Measurements from ENCODE around the gene NDUFS5.

- TF ChIP-seq POLR2A (IDR thresholded peaks at IDR 0.05; ENCODE audit: low read length) (no peak), MYC (IDR thresholded peaks at IDR 0.05; ENCODE audit: borderline replicate concordance, low read length) (no peak), CTCF (IDR thresholded peaks at IDR 0.05) (no peak), HEYL (CRISPR knock-in tag; IDR thresholded peaks at IDR 0.05) (no peak), HMGXB4 (CRISPR knock-in tag; IDR thresholded peaks at IDR 0.05; ENCODE audit: borderline replicate concordance) (no peak), BHLHE40 (IDR thresholded peaks at IDR 0.05; ENCODE audit: low read depth, low read length) (no peak), PBX3 (IDR thresholded peaks at IDR 0.05) (no peak), SREBF2 (IDR thresholded peaks at IDR 0.05) (no peak), NPAS2 (CRISPR knock-in tag; IDR thresholded peaks at IDR 0.05; ENCODE audit: borderline replicate concordance) (no peak), MAX (IDR thresholded peaks at IDR 0.05) (no peak)
Observed at GRCh38 chr1:39051956-39052355, 25.8 kb downstream of the NDUFS5 start.
